Sigmoid colon (tissue), 7 donors: ENCODE measurements around the gene TMEM156. TPM values are rescaled to one million over a fixed set of nuclear protein-coding genes. Genes with fewer than 3 reads are reported as not detected.

Experiments used
- DNase-seq: peaks from one replicate; pipeline ENCODE4 v3.0.0-alpha.2; 2019
- H3K27ac ChIP-seq, 4 donors: fragments of 200-600 bp; sonication (generic); one replicate each; pipeline ENCODE4 v1.5.1; 2016 to 2019; ENCODE audit warnings: mild to moderate bottlenecking in 1 of 4
- H3K27me3 ChIP-seq, 3 donors: fragments of 200-600 bp; sonication (generic); one replicate each; pipeline ENCODE4 v1.5.1; 2019; ENCODE audit warnings: mild to moderate bottlenecking in 1 of 3
- H3K36me3 ChIP-seq, 4 donors: fragments of 200-600 bp; sonication (generic); one replicate each; pipeline ENCODE4 v1.5.1; 2016 to 2019
- H3K4me1 ChIP-seq, 4 donors: fragments of 200-600 bp; sonication (generic); one replicate each; pipeline ENCODE4 v1.5.1; 2017 to 2019
- H3K4me3 ChIP-seq, 4 donors: fragments of 200-600 bp; sonication (generic); one replicate each; pipeline ENCODE4 v1.5.1; 2017 to 2019; ENCODE audit warnings: mild to moderate bottlenecking in 2 of 4, moderate library complexity in 1 of 4
- H3K9me3 ChIP-seq, 4 donors: fragments of 200-600 bp in 3 of 4; sonication (generic) in 3 of 4; one replicate each; pipeline versions ENCODE4 v1.5.1 to v1.6.1; 2013 to 2019
- CTCF ChIP-seq, 4 experiments: fragments of 450-650 bp in 3 of 4; fragments of 200-600 bp in 1 of 4; IDR thresholded peaks; one replicate each; pipeline ENCODE4 v1.5.1; 2016 to 2019; ENCODE audit warnings: antibody characterized with exemption in 4 of 4, mild to moderate bottlenecking in 3 of 4, moderate library complexity in 2 of 4
- EP300 ChIP-seq, 4 donors: sonication (generic); formaldehyde crosslinking; IDR thresholded peaks; one replicate each; pipeline ENCODE4 v1.6.1; 2017; ENCODE audit warnings: antibody characterized with exemption in 4 of 4
- POLR2A ChIP-seq, 2 donors: fragments of 450-650 bp; IDR thresholded peaks; one replicate each; pipeline ENCODE4 v1.6.1; 2016; ENCODE audit warnings: antibody characterized with exemption in 2 of 2, mild to moderate bottlenecking in 2 of 2, moderate library complexity in 2 of 2
- POLR2AphosphoS5 ChIP-seq, 4 donors: sonication (generic); formaldehyde crosslinking; IDR thresholded peaks; one replicate each; pipeline ENCODE4 v1.6.1; 2017; ENCODE audit warnings: antibody characterized with exemption in 4 of 4
- WGBS, 2 donors: extraction: QIAGEN DNeasy Blood & Tissue Kit; methylation state at CpG; one replicate each; pipeline ENCODE4 v1.1.7; 2013; 5-methylcytosine and 5-hydroxymethylcytosine counted together
- intact Hi-C: fragments of 100-400 bp; cut with DNase I; formaldehyde crosslinking; loops from one replicate; pipeline ENCODE4 v1.15.1; 2023
- polyA plus RNA-seq, 3 donors: library from polyadenylated mRNA; stranded (reverse); fragments of 200-250 nt; gene quantifications; one replicate each; pipeline ENCODE4 v1.2.3, GENCODE V29; 2013
- total RNA-seq, 4 donors: library from RNA; depleted of rRNA; stranded (reverse); fragments of >200 nt; gene quantifications; one replicate each; pipeline ENCODE4 v1.1.0, GENCODE V29; 2016
- donor health status: healthy with polysubstance abuse.
- donor health status: Bipolar disorder and iron deficiency.
- donor health status: healthy.

The TMEM156 gene
- total and polyA plus RNA-seq, 7 donors = 0.66 to 9.1 (median 6.5) TPM; not detected in 4

DNA sequence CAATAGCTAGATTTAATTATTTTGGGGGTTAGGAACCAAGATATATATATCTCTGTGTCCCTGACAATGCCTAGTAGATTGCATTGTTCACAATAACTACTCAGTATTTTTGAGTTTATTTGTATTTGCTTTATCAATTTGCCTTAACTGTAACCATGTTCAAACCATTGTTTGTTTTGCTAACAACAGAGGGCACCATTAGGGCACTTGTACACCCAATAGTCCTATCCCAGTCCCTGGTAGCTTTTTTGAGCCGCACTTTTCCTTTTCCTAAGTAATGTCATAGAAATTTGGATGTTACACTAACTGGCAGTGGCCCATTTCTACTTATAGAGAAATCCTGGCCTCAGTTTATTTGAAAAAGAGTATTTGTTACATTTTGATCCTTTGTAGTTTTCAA is 29.2 kb upstream of the TMEM156 start:
- intact Hi-C loops = no loop called here
- DNase-seq = no peak
- H3K4me3 ChIP-seq = no peak overlapping the region
- WGBS, 2 donors = 96 to 98% methylated on average over 1 of the region's 1 CpG
- no peak overlapping the region for H3K27ac ChIP-seq
- no peaks in the 10 kb centered on the region for H3K36me3 ChIP-seq
- no peaks in the 10 kb centered on the region for H3K27me3 ChIP-seq
- no peaks in the 10 kb centered on the region for H3K9me3 ChIP-seq
- TF ChIP-seq EP300 (IDR thresholded peaks at IDR 0.05) (no peak), POLR2AphosphoS5 (IDR thresholded peaks at IDR 0.05) (no peak), POLR2A (IDR thresholded peaks at IDR 0.05) (no peak), CTCF (IDR thresholded peaks at IDR 0.05) (no peak)
- H3K4me1 ChIP-seq = peaks cover 0 to 60% (median 21%) of the 10 kb centered on the region in 4 donors

DNA sequence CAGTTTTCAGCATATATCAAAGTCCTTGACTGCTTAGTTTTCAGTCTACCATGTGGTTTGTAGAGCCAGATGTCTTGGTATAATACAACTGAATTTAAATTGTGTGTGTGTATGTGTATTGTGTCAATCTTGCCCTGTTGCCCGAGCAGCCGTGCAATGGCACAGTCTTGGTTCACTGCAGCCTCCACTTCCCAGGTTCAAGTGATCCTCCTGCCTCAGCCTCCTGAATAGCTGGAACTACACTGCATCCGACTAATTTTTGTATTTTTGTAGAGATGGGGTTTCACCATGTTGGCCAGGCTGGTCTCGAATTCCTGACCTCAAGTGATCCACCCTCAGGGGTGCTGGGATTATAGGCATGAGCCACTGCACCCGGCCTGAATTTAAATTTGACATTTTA is 23.8 kb upstream of the TMEM156 start:
- no peak overlapping the region for H3K4me3 ChIP-seq
- no peak overlapping the region for H3K27ac ChIP-seq
- no peaks in the 10 kb centered on the region for H3K27me3 ChIP-seq
- DNase-seq = no peak
- 95% methylated on average over 5 of the region's 5 CpGs for WGBS, 2 donors
- no peaks in the 10 kb centered on the region for H3K9me3 ChIP-seq
- TF ChIP-seq POLR2AphosphoS5 (IDR thresholded peaks at IDR 0.05) (no peak), EP300 (IDR thresholded peaks at IDR 0.05) (no peak), CTCF (IDR thresholded peaks at IDR 0.05) (no peak), POLR2A (IDR thresholded peaks at IDR 0.05) (no peak)
- peaks cover 0 to 54% (median 21%) of the 10 kb centered on the region in 4 donors for H3K4me1 ChIP-seq
- intact Hi-C loops = no loop called here
- no peaks in the 10 kb centered on the region for H3K36me3 ChIP-seq

DNA sequence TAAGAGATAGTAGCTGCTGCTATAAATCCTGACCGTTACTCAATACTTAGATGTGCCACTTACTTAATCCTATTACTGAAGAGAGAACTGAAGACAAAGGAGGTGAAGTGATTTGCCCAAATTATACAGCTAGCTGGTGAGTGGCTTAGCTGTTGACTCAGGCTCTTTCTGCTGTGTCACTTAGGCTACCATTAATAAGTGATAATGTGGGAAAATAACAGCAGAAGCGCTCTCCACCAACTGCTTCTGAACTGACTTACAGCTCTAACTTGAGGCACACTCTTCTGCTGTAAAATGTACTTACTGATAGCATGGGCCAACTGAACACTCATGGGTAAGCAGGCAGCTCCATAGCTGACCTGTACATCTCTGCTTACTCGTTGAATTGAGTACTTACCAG is 22.3 kb upstream of the TMEM156 start:
- intact Hi-C loops = no loop called here
- no peak for DNase-seq
- H3K27me3 ChIP-seq = no peaks in the 10 kb centered on the region
- H3K4me3 ChIP-seq = no peak overlapping the region
- no peaks in the 10 kb centered on the region for H3K9me3 ChIP-seq
- TF ChIP-seq POLR2AphosphoS5 (IDR thresholded peaks at IDR 0.05) = no peak
- no peak for TF ChIP-seq EP300 (IDR thresholded peaks at IDR 0.05)
- TF ChIP-seq POLR2A (IDR thresholded peaks at IDR 0.05) = no peak
- no peak for TF ChIP-seq CTCF (IDR thresholded peaks at IDR 0.05)
- WGBS, 2 donors = 83 to 88% methylated on average over 3 of the region's 3 CpGs
- H3K27ac ChIP-seq = peak overlapping the region in 1 of 4 donors; percentile 6
- peaks cover 0 to 53% (median 27%) of the 10 kb centered on the region in 4 donors for H3K4me1 ChIP-seq
- no peaks in the 10 kb centered on the region for H3K36me3 ChIP-seq

- DNase-seq = no peak
- H3K4me1 ChIP-seq = peaks cover 0 to 56% (median 29%) of the 10 kb centered on the region in 4 donors
- no peaks in the 10 kb centered on the region for H3K36me3 ChIP-seq
- WGBS, 2 donors = 96% methylated on average over 4 of the region's 4 CpGs
- H3K4me3 ChIP-seq = no peak overlapping the region
- no peaks in the 10 kb centered on the region for H3K27me3 ChIP-seq
- TF ChIP-seq CTCF (IDR thresholded peaks at IDR 0.05) = no peak
- TF ChIP-seq EP300 (IDR thresholded peaks at IDR 0.05) = no peak
- TF ChIP-seq POLR2AphosphoS5 (IDR thresholded peaks at IDR 0.05) = no peak
- no peak for TF ChIP-seq POLR2A (IDR thresholded peaks at IDR 0.05)
- intact Hi-C loops = no loop called here
- H3K27ac ChIP-seq = no peak overlapping the region
- H3K9me3 ChIP-seq = no peaks in the 10 kb centered on the region
Observed at GRCh38 chr4:39053983-39054382, 21.8 kb upstream of the TMEM156 start.

DNA sequence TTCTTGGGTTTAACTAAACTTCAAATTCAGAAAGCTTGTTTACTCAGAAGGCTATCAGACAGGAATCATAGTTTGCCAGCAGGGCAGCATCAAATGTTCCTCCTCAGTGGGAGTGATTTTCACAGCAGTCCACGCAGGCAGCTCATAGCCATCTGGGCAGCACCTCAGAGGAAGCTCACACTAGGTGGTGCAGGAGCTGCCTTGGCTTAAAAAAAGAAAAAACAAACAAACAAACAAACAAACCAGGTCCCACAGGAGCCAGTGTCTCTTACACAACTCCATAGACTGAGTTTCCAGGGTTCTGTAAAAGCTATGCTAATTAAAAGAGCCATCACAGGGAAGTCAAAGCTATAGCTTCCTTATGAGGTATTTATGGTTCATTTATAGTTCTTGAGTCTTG is 19.3 kb upstream of the TMEM156 start:
- TF ChIP-seq POLR2A (IDR thresholded peaks at IDR 0.05) (no peak), CTCF (IDR thresholded peaks at IDR 0.05) (no peak), POLR2AphosphoS5 (IDR thresholded peaks at IDR 0.05) (no peak), EP300 (IDR thresholded peaks at IDR 0.05) (no peak)
- Histone ChIP-seq H3K27me3 (no peaks in the 10 kb centered on the region), H3K4me1 (peaks cover 0 to 81% (median 47%) of the 10 kb centered on the region in 4 donors), H3K9me3 (no peaks in the 10 kb centered on the region), H3K27ac (no peak overlapping the region), H3K36me3 (no peaks in the 10 kb centered on the region), H3K4me3 (no peak overlapping the region)
- intact Hi-C loops = no loop called here
- WGBS, 2 donors = 87 to 93% methylated on average over 1 of the region's 1 CpG
- DNase-seq = no peak
